HepG2 (cell line): ENCODE data around the gene TOB2. TPM values are rescaled to one million over a fixed set of nuclear protein-coding genes. Genes with fewer than 3 reads are reported as not detected.

ENCODE experiments used
- CEBPB ChIP-seq: IDR thresholded peaks from 2 replicates; pipeline ENCODE4 v1.6.1; 2011; ENCODE audit warnings: low read depth, low read length, improper control_type of control experiment, borderline replicate concordance
- CEBPZ ChIP-seq: IDR thresholded peaks from 2 replicates; pipeline ENCODE4 v1.6.1; 2012; ENCODE audit warnings: low read length, improper control_type of control experiment
- CHD4 ChIP-seq: fragments of 200-600 bp; sonication (generic); IDR thresholded peaks from 2 replicates; pipeline ENCODE4 v1.7.0; 2017; ENCODE audit warnings: mild to moderate bottlenecking, low read length, borderline replicate concordance
- HNRNPL ChIP-seq: fragments of 200-400 bp; formaldehyde crosslinking; IDR thresholded peaks from 2 replicates; pipeline ENCODE4 v1.6.1; 2017; ENCODE audit warnings: mild to moderate bottlenecking, low read depth, low read length
- KAT8 ChIP-seq: IDR thresholded peaks from 2 replicates; pipeline ENCODE4 v1.6.1; 2016; ENCODE audit warnings: missing genetic modification reagents, missing compliant biosample characterization
- KDM2A ChIP-seq: sonication (generic); formaldehyde crosslinking; IDR thresholded peaks from 2 replicates; pipeline ENCODE4 v1.4.0; 2020; ENCODE audit warnings: low read depth, missing genetic modification reagents, borderline replicate concordance
- MBNL3 ChIP-seq: fragments of 250-450 bp; sonication (Bioruptor Pico); conservative IDR thresholded peaks from 2 replicates; pipeline ENCODE4 v1.8.0; 2022; ENCODE audit warnings: mild to moderate bottlenecking, inconsistent platforms
- PRPF4 ChIP-seq: fragments of 200-400 bp; formaldehyde crosslinking; IDR thresholded peaks from 2 replicates; pipeline ENCODE4 v1.6.1; 2016; ENCODE audit warnings: low read length, low read depth; ENCODE audit not compliant: poor library complexity, severe bottlenecking
- SP140L ChIP-seq: sonication (generic); formaldehyde crosslinking; IDR thresholded peaks from 2 replicates; pipeline ENCODE4 v1.4.0; 2020; ENCODE audit warnings: missing genetic modification reagents, borderline replicate concordance
- ZBTB25 ChIP-seq: IDR thresholded peaks from 2 replicates; pipeline ENCODE4 v1.6.1; 2018; ENCODE audit warnings: missing genetic modification reagents
- ZFX ChIP-seq: sonication (generic); formaldehyde crosslinking; IDR thresholded peaks from 2 replicates; pipeline ENCODE4 v1.4.0; 2020; ENCODE audit warnings: mild to moderate bottlenecking, low read depth, missing genetic modification reagents, moderate library complexity
- ZNF652 ChIP-seq: IDR thresholded peaks from 2 replicates; pipeline ENCODE4 v1.6.1; 2016; ENCODE audit warnings: low read depth, borderline replicate concordance
- ZNF772 ChIP-seq: sonication (generic); formaldehyde crosslinking; IDR thresholded peaks from 2 replicates; pipeline ENCODE4 v1.5.0; 2020; ENCODE audit warnings: mild to moderate bottlenecking, missing genetic modification reagents
- ZNF792 ChIP-seq: IDR thresholded peaks from 2 replicates; pipeline ENCODE4 v1.6.1; 2016
- ZNF891 ChIP-seq: sonication (generic); formaldehyde crosslinking; IDR thresholded peaks from 2 replicates; pipeline ENCODE4 v1.5.0; 2020; ENCODE audit warnings: mild to moderate bottlenecking, missing genetic modification reagents
- polyA plus RNA-seq, 8 experiments: library from polyadenylated mRNA; depleted of rRNA in 3 of 8; stranded (reverse) in 7 of 8; unstranded in 1 of 8; fragments of >200 nt; fragmentation: Illumina TruSeq in 4 of 8; extraction: Trizol in 4 of 8; gene quantifications; 2 replicates each; pipeline versions ENCODE4 v1.2.1 to v1.2.3, GENCODE V29; 2011 to 2016; ENCODE audit warnings: low read depth in 4 of 8, missing spikeins in 1 of 8, mixed read lengths in 1 of 8; ENCODE audit not compliant: insufficient read depth in 1 of 8
- total RNA-seq, 5 experiments: library from RNA; depleted of rRNA; stranded (reverse); fragments of >200 nt; fragmentation: Illumina TruSeq; extraction: Trizol; gene quantifications; 2 replicates each; pipeline ENCODE4 v1.2.3, GENCODE V29; 2016; ENCODE audit warnings: low read depth in 1 of 5
- TF ChIP-seq, protein P1 (sequence below): sonication (generic); formaldehyde crosslinking; IDR thresholded peaks from 2 replicates; pipeline ENCODE4 v1.5.0; 2020; ENCODE audit warnings: mild to moderate bottlenecking, missing genetic modification reagents

The TOB2 gene
- total and polyA plus RNA-seq, 2 of the 13 experiments (the other 11 are each of a cell fraction or from before 2014, with no cell fraction given), result 12.2 to 13.7 TPM

DNA sequence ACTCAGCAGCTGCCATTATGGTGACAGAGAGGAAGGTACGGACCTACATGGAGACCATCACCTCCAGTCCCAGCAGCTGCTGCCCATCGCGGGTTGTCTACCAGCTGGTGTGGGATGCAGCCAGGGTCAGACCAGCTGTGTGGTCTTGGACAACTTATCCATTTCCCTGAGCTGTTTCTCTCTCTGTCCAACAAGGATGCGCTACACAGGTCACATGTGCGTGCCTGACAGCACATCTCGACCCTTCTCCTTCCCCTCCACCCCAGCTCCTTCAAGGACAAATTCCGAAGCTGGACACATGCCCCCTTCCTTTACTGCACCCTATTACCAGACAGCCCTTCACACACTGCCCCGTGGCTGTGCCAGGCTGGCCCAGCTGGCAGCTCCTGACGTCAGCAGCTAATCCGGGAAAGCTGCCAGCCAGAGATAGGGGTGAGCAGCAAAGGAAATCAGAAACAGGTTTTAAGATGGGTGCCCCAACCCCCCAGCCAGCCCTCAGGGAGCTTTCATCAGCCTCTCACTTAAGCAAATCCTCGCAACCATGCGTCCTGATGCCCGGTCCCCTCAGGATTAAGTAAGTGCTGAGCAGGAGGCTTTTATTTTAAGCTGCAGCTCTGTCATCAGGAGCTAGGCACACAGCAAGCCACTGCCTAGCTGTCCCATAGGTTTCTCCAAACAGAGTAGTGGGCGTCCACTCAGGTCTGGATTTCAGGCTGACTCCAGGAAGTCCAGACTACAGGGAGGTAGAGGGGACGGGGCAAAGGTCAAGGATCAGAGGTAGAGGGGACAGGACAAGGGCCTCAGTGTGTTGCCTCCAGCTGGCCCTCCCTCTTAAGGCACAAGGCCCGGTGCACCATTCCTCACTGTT lies 44.6 kb downstream of the TOB2 start (continued):
- no peak for TF ChIP-seq SP140L (CRISPR knock-in tag)
- TF ChIP-seq ZFX (CRISPR knock-in tag), result no peak
- TF ChIP-seq ZBTB25 (CRISPR knock-in tag), result no peak
- TF ChIP-seq ZNF652 (CRISPR knock-in tag), result no peak
- no peak for TF ChIP-seq ZNF891 (CRISPR knock-in tag)
- TF ChIP-seq ZNF792 (CRISPR knock-in tag), result no peak
- TF ChIP-seq HNRNPL, result 0 out of 2 replicates have a peak, but pooled peaks have one; percentile 75
- no peak for TF ChIP-seq MBNL3 (CRISPR knock-in tag)
- TF ChIP-seq CEBPB, result no peak
- no peak for TF ChIP-seq KDM2A
- TF ChIP-seq, protein P1, sequence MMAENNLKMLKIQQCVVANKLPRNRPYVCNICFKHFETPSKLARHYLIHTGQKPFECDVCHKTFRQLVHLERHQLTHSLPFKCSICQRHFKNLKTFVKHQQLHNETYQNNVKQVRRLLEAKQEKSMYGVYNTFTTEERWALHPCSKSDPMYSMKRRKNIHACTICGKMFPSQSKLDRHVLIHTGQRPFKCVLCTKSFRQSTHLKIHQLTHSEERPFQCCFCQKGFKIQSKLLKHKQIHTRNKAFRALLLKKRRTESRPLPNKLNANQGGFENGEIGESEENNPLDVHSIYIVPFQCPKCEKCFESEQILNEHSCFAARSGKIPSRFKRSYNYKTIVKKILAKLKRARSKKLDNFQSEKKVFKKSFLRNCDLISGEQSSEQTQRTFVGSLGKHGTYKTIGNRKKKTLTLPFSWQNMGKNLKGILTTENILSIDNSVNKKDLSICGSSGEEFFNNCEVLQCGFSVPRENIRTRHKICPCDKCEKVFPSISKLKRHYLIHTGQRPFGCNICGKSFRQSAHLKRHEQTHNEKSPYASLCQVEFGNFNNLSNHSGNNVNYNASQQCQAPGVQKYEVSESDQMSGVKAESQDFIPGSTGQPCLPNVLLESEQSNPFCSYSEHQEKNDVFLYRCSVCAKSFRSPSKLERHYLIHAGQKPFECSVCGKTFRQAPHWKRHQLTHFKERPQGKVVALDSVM (CRISPR knock-in tag), result no peak
- TF ChIP-seq KAT8, result 0 out of 2 replicates have a peak, but pooled peaks have one; percentile 16
- TF ChIP-seq ZNF772, result 0 out of 2 replicates have a peak, but pooled peaks have one; percentile 45
- no peak for TF ChIP-seq CHD4
- TF ChIP-seq CEBPZ, result no peak
- no peak for TF ChIP-seq PRPF4
